ENCODE measurements around the gene ZBP1.

The ZBP1 gene

DNA sequence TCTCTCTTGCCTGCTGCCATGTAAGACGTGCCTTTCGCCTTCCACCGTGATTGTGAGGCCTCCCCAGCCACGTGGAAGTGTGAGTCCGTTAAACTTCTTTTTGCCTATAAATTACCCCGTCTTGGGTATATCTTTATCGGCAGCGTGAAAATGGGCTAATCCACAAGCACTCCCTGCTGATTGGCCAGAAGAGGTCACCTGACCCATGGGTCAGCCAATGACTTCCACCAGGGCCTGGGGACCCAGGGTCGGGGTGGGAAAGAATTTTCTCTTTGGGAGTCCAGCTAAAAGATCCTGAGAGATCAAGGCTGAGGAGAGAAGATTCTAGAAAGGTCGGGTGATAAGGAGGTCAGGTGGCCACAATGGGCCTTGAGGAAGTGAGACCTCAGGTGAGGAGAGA is 17.1 kb downstream of the ZBP1 start:
- CTCF ChIA-PET, result interaction anchor here (1.3 to 10.8 kb wide), 3 partner anchors 513 to 607 kb away, joined by 3 to 87 read pairs (median 15); no protein-coding TSS in a partner anchor
- POLR2A ChIA-PET, result no interaction called here

DNA sequence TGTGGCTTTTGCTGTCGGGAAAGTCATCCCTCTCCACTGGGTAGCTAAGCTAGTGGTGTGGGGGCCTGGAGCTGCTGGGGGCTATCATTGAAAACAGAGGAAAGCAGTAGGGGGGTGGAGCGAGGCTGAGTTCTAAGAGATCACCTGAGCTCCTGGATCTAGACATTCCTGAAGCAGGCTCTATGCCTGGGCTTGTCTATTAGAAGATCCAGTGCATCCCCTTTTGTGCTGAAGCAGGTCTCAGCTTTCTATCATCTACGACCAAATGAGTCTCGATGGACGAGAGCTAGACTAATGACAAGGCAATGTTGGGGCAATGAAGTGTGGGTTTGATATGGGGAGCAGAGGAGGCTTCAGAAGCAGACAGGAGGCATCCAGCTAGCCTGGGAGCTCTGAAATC is 18.5 kb downstream of the ZBP1 start:
- TF ChIP-seq, protein P1, sequence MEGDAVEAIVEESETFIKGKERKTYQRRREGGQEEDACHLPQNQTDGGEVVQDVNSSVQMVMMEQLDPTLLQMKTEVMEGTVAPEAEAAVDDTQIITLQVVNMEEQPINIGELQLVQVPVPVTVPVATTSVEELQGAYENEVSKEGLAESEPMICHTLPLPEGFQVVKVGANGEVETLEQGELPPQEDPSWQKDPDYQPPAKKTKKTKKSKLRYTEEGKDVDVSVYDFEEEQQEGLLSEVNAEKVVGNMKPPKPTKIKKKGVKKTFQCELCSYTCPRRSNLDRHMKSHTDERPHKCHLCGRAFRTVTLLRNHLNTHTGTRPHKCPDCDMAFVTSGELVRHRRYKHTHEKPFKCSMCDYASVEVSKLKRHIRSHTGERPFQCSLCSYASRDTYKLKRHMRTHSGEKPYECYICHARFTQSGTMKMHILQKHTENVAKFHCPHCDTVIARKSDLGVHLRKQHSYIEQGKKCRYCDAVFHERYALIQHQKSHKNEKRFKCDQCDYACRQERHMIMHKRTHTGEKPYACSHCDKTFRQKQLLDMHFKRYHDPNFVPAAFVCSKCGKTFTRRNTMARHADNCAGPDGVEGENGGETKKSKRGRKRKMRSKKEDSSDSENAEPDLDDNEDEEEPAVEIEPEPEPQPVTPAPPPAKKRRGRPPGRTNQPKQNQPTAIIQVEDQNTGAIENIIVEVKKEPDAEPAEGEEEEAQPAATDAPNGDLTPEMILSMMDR (IDR thresholded peaks at IDR 0.05; ENCODE audit: control extremely low read depth, extremely low read depth, low read depth, missing control alignments), result no peak
- CTCF ChIA-PET, result interaction anchor here (1.1 to 10.8 kb wide), 9 partner anchors 9 to 624 kb away, joined by 3 to 87 read pairs (median 4); no protein-coding TSS in a partner anchor
- POLR2A ChIA-PET, result no interaction called here
- no peak for DNase-seq (ENCODE audit: extremely low spot score)

More for the DNA sequence above, 17.1 kb downstream of the ZBP1 start:
- TF ChIP-seq, protein P1 (IDR thresholded peaks at IDR 0.05; ENCODE audit: control extremely low read depth, extremely low read depth, low read depth, missing control alignments), result no peak
- DNase-seq (ENCODE audit: extremely low spot score), result no peak

DNA sequence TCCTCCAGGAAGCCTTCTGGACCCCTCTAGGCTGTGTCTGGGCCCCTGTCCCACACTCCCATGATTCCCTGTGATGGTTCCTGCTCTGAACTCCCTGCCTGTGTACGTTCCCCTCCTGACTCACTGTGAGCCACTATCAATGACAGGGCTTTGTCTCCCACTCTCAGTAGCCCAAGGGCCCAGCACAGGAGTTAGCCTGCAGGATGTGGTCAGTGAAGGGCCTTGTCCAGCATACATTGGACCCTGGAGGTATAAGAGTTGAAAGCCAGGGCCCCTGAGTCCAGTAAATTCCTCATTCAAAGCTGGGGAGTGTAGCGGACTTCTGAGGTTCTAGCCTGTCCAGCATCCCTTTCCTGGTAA is 19.0 kb downstream of the ZBP1 start:
- DNase-seq (ENCODE audit: extremely low spot score), result no peak
- ChIA-PET CTCF (interaction anchor here (1.1 to 10.8 kb wide), 7 partner anchors 10 to 624 kb away, joined by 3 to 87 read pairs (median 5); no protein-coding TSS in a partner anchor), POLR2A (no interaction called here)
- TF ChIP-seq, protein P1 (IDR thresholded peaks at IDR 0.05; ENCODE audit: control extremely low read depth, extremely low read depth, low read depth, missing control alignments), result no peak

DNA sequence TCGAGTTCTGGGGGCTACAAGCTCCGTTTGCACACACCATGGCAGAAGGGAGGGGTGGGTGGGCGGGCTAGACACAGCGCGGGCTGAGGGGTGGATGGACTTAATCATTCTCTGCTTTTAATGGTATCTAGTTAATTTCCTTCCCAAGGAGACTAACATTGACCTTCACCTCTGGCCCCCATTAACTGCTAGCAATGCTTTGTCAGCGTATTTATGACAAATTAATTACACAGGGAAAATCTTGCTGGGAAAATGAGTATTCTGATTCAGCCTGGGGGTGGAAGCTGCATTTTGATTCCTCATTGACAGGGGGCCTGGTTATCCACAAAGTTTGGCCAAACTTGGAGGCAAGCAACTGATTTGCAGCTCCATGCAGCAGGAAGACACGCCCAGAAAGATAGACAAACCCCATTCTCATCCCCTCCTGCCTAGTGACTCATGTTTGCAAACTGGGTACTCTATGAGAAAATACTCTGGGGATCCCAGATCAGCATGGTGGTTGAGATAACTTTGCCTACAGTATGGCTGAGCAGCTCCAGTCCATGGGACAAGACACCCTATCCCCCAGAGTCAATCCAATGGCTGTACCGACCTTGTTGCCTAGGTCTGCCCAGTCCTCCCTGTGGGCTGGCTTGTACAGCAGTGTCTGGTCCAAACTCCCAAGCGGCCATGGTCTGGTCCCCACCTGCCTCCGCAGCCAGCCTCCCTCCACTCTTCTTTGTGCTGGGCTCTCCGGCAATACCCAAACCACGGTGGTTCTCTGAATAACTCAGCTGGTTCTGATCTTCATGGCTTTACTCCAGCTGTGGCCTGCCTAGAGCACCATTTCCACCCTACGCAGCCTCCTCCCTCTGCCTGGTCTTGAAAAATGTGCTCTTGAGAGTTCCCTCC is 19.7 kb downstream of the ZBP1 start:
- CTCF ChIA-PET, result interaction anchor here (0.7 to 10.8 kb wide), 7 partner anchors 19 to 1854 kb away, joined by 3 to 87 read pairs (median 5); no protein-coding TSS in a partner anchor
- TF ChIP-seq, protein P1 (IDR thresholded peaks at IDR 0.05; ENCODE audit: control extremely low read depth, extremely low read depth, low read depth, missing control alignments), result no peak
- DNase-seq (ENCODE audit: extremely low spot score), result no peak
- POLR2A ChIA-PET, result no interaction called here

DNA sequence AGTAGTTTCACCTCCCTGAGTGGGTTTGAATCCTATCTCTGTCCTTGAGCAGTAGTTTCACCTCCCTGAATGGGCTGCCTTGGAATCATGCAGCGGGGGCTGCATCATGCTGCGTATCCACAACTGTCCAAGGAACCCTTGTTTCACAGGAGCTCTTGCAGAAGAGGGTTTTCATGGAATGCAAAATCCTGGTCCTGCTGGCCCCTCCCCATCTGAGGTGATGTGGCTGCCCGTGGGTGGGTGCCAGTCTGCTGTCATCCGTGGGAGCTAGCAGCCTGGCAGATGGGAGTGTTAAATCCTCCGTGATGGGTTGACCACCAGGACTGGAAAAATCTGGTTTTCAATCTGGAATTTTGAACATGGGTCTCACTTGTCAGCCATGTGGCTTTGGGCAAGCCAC is 21.7 kb downstream of the ZBP1 start:
- CTCF ChIA-PET, result interaction anchor here (1.2 to 10.8 kb wide), 5 partner anchors 8 to 611 kb away, joined by 3 to 87 read pairs (median 15); no protein-coding TSS in a partner anchor
- DNase-seq (ENCODE audit: extremely low spot score), result no peak
- TF ChIP-seq, protein P1 (IDR thresholded peaks at IDR 0.05; ENCODE audit: control extremely low read depth, extremely low read depth, low read depth, missing control alignments), result no peak
- POLR2A ChIA-PET, result no interaction called here

DNA sequence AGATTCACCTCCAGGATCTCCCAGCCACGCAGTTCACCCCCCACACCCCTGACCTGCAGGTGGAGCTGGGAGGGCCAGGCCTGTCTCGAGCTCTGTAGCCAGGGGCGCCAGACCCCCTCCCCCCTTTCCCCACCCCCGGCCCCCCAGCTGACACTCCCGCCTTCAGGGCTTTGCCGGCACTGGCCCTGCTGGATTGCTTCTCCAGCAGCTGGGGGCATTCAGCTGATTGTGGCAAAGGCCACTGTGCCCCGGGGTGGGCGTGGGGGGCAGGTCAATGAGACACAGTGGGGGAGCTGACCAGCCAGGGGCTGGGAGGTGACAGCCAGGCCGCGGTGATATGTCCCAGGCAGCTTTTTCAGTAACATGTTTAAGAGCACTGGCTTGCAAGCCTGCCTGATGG is 22.2 kb downstream of the ZBP1 start:
- TF ChIP-seq, protein P1 (IDR thresholded peaks at IDR 0.05; ENCODE audit: control extremely low read depth, extremely low read depth, low read depth, missing control alignments), result no peak
- POLR2A ChIA-PET, result no interaction called here

More for the DNA sequence above, 22.2 kb downstream of the ZBP1 start:
- no peak for DNase-seq (ENCODE audit: extremely low spot score)
- CTCF ChIA-PET, result interaction anchor here (1.2 to 10.8 kb wide), 7 partner anchors 9 to 612 kb away, joined by 3 to 87 read pairs (median 11); no protein-coding TSS in a partner anchor

Data from GM10248 (cell line).